NCI-H748 (cell line): Measurements from ENCODE around the gene PTBP3.

ENCODE experiments used
- DNase-seq: peaks from one replicate; lab custom pipeline; 2025; ENCODE audit not compliant: unreplicated experiment; lab: John Stamatoyannopoulos, UW

The PTBP3 gene

DNA sequence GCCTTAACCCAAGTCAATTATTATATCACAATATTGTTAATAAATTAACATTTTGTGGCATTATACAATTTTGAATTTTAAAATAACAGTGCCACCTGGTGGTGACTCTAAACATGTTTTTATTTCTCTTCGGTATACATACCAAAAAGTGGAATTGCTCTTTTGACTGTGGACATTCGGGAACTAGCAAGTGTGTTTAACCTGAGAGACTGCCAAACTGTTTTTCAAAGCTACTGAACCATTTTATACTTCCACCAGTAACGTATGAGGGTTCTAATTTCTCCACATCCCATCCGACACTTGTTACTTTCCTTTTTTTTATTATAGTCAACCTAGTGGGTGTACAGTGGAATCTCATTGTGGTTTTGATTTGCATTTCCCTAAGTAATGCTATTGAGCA lies 28.2 kb upstream of the PTBP3 start:
- DNase-seq = peak; percentile 54

DNA sequence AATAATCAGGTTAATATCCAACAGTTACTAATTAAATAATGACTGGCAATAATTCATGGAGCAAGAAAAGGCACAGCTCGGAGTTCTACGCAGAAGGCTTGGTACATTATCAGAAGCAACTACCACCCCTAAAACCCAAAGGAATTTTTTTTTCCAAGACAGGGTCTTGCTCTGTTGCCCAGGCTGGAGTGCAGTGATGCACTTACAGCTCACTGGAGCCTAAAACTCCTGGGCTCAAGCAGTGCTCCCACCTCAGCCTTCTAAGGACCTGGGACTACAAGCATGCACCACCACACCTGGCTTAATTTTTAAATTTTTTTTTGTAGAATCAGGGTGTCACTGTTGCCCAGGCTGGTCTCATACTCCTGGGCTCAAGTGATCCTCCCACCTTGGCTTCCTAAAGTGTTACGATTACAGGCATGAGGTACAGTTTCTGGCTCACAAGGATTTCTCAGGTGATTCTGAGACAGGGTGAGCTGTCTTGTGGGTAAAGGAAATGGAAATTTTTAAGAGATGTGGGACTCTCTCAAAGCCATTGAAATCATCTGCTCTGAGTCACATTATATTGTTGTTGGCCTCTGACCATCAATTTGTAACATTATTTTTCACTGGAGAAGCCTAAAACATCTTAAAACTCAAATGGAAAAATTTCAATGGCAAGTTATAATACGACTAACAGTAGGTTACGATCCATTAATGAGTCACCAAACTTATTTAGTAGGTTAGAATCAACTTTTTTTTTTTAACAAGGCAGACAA lies 26.8 kb upstream of the PTBP3 start:
- DNase-seq = no peak

DNA sequence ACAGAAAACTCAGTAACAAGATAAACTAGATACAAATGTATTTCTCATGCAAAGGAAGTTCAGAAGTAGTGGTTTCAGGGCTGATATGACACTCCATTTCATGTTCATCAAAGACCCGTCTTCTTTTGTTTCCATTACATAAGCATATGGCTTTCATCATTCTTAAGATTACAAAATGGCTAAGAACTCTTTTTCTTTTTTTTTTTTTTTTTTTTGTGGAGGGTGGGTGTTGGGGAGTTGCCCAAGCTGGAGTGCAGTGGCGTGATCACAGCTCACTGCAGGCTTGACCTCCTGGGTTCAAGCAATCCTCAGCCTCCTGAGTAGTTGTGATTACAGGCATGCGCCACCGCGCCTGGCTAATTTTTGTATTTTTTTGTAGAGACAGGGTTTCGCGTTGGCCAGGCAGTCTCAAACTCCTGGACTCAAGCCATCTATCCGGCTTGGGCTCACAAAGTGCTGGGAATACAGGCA lies 22.0 kb upstream of the PTBP3 start:
- no peak for DNase-seq

DNA sequence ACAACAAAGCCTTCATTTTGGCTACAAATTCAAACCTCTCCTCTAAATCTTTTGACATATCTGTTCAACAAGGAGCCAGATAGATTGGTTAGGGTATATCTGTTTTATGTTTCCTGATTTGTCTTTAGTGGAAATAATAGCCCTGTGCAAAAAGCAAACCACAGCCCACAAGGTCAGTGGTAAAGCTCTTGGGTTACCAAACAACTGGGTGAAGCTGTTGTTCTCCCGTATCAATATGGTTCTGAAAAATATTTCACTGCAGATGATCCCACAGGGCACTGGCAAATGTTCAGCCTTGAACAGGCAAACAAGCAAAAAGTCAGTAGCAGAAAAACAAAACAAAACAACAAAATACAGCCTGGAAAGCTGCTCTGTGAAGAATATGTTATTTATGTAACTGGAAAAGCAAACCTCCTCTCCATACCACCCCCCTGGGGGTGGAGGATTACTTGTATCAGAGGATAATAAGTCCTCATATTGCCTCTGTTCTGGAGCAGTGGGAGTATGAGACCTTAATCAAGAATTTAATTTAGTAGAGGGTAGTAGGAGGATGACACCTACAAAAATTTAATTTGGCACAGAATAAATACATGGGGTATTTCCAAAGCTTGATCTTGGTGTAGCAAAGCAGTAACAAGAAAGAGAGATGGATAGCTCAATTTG lies 20.8 kb upstream of the PTBP3 start:
- no peak for DNase-seq

DNA sequence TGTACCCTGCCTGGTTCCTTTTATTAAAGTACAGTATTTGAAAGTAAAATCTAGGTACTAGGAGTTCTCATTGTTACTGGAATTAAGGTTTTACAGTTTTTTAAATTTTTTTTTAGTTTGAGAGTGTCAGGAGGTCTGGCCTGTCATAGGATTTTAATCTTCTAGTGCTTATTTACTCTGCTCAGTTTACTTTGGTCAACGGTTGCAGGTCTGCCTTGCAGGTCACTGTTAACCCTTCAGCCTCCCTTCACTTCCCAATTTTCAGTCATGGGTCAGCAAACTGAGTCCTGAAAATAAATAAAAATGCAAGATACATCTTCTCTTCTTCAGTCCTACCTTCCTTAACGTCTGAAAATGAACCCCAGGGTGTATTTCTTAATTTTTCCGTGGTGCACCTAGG lies 18.8 kb upstream of the PTBP3 start:
- no peak for DNase-seq

DNA sequence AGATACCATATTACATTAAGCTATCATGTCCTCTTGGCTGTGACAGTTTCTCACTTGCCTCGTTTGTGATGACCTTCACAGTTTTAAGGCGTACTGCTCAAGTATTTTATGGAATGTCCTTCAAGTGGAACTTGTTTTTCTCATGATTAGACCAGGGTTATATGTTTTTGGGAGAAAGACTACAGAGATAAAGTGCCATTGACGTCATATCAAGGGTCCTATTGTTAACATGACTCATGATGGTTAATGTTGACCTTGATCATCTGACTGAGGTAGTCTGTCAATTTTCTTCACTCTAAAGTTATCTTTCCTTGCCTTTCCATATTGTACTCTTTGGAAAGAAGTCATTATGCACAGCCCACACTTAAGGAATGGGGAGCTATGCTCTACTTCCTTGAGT lies 17.8 kb upstream of the PTBP3 start:
- DNase-seq = no peak

DNA sequence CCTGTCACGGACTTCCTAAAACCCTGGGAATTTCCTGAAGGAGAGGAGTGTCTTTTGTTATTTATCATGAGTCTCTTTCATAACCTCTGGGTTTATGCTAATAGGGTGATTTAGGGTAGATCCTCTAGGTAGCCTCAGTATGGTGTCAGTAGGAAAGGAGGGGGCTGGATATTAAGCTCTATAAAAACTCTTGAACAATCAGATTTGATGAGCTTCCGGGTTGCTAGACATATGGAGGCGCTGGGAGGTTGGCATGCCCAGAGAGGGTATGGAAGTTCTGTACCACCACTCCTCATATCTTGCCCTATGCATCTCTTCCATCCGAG lies 15.6 kb upstream of the PTBP3 start:
- no peak for DNase-seq

DNA sequence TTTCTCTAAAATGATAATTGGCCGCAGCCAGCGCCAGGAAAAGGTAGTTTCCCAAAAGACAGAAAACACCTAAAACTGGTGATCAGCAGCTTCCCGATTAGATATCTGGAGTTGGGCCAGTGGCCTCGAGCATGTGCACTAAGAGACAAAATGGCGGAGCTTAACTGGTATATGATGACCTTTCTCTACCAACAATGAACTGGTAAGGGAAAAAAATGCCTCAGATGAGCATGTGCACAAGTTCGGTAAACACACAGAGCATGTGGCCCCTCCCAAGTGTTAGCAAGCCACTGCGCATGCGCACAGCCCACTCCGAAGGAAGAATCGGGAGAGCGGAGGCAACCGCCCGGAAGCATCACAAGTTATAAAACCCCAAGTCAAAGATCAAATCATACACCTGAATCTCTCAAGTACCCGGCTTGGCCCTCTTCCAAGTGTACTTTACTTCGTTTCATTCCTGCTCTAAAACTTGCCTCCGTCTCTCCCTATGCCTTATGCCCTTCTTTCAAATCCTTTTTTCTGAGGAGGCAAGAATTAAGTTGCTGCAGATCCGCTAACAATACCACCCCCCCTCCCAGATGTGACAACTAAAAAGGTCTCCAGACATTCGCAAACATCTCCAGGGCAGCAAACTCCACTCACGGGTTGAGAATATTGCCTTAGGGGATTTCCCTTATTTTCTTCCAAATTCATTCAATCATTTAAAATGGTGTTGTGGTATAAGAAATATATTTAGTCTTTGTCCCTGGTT lies 15.0 kb upstream of the PTBP3 start:
- DNase-seq = peak; percentile 89

DNA sequence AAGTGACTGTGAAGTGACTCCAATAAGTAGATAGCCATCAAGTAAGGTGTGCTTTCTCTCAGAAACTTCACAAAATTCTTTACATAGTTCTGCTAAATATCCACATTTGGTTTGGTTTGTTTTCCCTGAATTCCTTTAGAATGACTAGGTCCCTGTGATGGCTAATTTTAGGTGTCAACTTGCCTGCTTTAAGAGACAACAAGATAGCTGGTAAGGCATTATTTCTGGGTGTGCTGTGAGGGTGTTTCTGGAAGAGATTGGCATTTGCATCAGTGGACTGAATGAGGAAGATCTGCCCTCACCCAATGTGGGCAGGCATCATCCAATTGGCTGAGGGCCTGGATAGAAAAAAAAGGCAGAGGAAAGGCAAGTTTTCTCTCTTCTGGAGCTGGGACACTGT lies 8.3 kb upstream of the PTBP3 start:
- DNase-seq = no peak

DNA sequence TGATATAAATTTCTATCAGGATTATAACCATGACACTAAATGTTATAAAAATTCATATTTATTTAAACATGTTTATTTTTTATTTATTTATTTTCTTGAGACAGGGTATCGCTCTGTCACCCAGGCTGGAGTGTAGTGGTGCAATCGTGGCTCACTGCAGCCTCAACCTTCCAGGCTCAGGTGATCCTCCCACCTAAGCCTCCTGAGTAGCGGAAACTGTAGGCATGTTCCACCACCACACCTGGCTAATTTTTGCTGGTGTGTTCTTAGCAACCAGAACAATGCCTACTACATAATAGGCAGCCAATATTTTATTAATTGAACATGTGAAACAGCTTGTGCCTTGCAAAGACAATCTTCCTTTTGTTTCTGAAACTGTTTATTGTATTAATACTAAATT lies 6.5 kb upstream of the PTBP3 start:
- no peak for DNase-seq

DNA sequence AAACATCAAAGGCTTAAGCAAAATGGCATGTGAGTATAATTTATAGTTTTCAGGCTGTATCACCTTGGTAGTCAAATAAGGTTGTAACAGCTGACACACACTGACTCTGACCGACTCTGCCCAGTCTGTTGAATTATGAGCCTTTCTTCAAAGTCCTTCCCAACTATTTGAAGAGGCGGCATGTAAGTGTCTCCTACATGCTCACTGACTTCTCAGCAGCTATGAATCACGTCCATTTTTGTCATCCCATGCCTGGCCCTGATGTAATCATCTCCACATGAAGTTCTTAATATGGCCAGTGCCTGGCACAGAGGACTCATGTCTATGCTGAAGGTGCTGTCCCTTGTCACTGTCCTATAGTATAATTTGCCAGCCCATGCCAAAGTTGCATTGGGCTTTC lies 5.1 kb upstream of the PTBP3 start:
- DNase-seq = no peak

DNA sequence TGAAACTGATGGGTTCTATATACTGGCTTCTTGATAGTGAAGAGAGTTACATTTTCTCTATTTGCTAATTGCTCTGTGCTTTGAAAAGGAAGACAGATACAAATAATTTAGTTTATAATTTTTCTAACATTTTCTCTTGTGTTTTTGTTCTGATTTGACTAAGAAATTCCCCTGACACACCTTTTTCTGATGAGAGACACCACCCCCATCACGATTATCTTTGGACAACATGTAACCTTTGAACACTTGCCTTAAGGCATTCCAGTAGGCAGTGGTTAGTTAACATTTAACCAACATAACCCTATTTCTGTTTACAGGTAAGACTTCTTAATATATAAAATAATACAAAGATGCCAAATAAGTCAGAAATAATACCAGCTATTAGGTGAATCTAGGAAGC lies 4.1 kb upstream of the PTBP3 start:
- no peak for DNase-seq

DNA sequence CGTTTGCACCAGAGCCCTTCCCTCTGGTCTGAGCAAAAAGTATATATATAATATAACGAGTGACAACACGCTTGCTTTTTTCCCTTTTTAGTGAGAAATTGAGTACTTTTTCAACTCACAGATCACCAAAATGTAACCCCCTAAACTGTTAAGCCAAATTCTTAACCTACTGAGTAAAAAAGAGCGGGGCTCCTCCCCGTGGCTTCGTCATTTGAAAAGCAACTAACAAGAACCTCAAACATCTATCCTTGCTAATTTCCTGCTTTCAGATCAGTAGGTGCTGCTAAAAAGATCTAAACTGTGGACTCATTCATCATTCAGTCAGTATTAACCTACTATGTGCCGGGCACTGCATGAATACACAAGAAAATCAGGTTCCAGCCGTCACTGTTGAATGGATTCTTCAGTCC lies 1.0 kb upstream of the PTBP3 start:
- peak; percentile 45 for DNase-seq

DNA sequence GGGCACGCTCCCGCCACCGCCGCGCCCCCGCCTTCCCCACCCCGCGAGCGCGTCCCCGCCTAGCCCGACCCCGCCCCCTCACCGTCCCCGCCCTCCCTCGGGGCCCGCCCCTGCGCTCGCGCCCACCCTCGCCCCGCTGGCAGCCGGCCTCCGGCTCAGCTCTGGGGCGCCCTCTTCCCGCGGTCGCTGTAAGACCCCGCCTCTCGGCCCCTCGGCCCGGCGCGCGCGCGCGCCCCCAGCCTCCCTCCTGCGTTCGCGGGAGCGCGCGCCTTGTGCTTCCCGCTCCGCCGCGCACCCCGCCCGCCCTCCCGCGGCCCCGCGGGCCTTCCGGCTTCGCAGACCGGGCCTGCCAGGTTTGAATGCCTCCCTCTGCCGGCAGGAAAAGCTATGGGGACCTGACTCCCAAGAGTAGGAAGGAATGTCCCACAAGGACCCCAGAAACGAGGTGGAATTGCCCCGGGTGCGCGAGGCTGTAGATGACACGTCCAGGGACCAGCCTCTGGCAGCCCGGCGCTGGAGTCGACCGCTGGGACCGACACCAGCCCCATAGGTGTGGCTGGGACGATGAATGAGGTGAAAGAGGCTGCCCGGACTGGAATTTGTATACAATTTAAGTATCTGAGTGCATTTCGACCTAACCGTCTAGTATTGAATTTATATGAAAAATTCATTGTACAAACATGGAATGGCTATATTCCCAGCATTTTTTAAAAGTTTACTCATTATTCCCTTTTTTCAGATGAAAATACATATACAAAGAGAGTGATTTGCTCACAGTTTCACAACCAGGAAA lies 416 bp upstream of the PTBP3 start:
- DNase-seq = peak; percentile 98

DNA sequence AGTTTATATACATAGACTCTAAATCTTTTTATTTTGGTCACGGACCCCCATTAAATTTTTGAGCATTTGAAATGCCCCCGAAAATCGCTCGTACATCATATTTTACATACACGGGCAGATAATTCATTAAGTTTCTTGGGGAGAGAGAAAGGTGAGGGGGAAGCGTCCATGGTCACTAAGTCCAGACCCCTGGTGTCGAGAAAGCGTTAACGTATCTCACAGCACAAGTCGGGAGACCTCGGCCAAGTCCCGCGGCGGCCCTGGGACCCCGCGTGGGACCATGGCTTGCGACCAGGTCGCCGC lies 794 bp downstream of the PTBP3 start:
- DNase-seq = no peak

DNA sequence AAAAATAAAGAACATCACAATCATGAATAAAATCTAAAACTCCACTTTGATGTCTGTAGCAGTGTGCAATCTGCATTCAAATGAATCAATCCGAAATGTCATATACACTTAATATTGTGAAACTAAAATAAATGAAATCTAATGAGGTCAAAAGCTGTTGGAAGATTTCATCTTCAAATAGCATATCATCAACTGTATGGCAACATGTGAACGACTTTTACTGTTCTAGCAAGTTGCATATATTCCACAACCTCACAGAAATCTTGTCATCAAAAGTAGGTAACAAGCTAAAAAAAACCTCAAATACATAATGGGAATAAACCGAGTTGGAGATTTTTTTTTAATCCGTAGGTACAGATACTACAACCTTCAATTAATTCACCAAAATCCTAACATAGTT lies 1.2 kb downstream of the PTBP3 start:
- peak; percentile 31 for DNase-seq

DNA sequence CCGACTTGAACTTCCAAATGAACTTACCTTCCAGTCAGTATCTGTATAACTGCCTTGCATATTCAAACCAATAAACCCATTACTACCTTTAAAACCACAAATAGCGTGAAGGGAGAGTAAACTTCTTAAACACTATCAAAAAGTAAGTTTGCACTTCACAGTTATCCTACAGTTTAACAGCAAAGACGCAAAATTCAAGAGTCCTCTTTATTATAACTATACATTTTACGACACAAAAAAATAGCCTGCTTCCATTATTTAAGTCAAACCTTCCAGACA lies 1.8 kb downstream of the PTBP3 start:
- DNase-seq = peak; percentile 38

DNA sequence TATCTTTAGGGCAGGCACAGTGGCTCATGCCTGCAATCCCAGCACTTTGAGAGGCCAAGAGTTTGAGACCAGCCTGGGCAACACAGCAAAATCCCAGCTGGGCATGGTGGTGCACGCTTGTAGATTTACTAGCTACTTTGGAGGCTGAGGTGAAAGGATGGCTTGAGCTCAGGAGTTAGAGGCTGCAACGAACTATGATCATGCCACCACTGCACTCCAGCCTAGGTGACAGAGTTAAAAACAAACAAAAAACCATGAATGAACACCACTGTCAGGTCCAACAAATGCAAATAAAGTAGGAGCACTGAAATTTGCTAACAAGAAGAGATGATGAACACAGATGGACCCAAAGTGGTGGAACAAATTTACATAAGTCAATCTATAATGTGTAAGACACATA lies 4.9 kb downstream of the PTBP3 start:
- no peak for DNase-seq

DNA sequence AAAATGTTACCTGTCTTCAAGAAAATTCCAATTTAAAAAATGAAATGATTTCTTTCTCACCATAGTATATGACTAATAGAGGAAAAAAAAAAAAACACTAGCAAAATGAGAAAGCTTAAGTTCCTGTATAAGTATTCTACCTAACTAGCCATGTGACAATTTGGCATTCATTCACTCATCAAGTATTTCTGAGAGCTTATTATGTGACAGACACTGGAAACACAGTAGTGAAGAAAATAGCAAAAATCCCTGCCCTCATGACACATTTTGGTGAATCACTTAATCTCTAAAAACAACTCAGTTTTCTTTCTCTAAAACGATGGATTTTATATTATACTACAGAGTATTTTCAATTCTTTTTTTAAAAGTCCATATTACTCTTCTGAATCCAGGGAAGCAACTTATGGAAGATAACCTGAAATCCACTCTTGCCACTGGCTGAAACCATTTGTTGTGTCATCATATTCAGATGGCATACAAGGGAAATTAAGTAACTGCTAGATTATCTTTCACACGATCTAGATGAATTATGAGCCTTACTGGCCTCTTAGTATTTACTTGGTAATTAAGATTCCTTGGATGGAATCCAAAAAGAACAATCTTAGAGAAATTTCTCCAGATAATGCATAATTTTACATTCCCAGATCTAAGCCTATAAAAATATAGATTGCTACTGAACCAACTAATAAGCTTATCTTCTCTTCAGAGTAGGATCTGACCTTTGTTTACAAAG lies 5.5 kb downstream of the PTBP3 start:
- no peak for DNase-seq

DNA sequence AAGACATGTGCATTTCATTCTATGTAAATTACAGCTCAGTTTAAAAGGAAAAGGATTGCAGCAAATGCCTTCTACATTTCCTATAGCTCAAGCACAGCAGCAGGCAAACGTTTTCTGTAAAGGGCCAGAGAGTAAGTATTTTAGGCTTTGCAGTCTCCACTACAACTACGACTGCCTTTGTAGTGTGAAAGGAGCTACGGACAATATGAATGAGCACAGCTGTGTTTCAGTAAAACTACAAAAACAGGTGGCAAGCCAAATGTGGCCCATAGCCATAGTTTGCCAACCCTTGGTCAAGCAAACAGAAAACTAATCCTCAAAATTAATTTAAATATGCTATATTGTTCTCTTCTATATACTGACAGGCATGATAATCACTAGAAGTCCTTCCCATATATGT lies 7.2 kb downstream of the PTBP3 start:
- no peak for DNase-seq

DNA sequence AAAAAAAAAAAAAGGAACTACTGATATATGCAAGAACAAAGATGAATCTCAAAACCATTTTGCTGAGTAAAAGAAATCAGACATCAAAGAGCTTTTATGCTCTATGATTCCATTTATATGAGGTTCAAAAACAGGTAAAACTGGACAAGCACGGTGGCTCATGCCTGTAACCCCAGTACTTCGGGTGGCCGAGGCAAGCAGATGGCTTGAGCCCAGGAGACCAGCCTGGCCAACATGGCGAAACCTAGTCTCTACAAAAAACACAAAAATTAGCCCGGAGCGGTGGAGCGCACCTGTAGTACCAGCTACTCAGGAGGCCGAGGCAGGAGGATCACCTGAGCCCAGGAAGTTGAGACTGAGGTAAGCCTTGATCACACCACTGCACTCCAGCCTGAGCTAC lies 7.8 kb downstream of the PTBP3 start:
- DNase-seq = no peak
